ENCODE results near the gene GPR108. TPM values are rescaled to one million over a fixed set of nuclear protein-coding genes. Genes with fewer than 3 reads are reported as not detected.
"Not testable (repeated sequence)": the region's sequence is repeated elsewhere in the genome, so short reads cannot be mapped to it uniquely, and the experiment has no call there.

GPR108 gene
- total RNA-seq, 1 donor = 34.1 TPM

- peak within 1 kb of the TSS; percentile 34 for H3K4me3 ChIP-seq (ENCODE audit: low read depth, low read length)
- DNase-seq (ENCODE audit: low read depth) = peak; percentile 37
- no peak for TF ChIP-seq CTCF (IDR thresholded peaks at IDR 0.05; ENCODE audit: insufficient read depth, low read depth, low read length)
Measured at GRCh38 chr19:6767357-6768235, 30.2 kb upstream of the GPR108 start, which contains the start of gene SH2D3A. Gene SH2D3A, minus strand, starts transcription at chr19:6767435. Its CDS starts 3,687 bp downstream, at chr19:6763748.

GRCh38 chr19:6767081-6767356 lies 29.6 kb upstream of the GPR108 start:
- TF ChIP-seq CTCF (IDR thresholded peaks at IDR 0.05; ENCODE audit: insufficient read depth, low read depth, low read length) = no peak
- DNase-seq (ENCODE audit: low read depth) = no peak
- H3K4me3 ChIP-seq (ENCODE audit: low read depth, low read length) = peak overlapping the region; percentile 34

GRCh38 chr19:6766357-6767080 lies 29.1 kb upstream of the GPR108 start:
- H3K4me3 ChIP-seq (ENCODE audit: low read depth, low read length) = no peak overlapping the region
- TF ChIP-seq CTCF (IDR thresholded peaks at IDR 0.05; ENCODE audit: insufficient read depth, low read depth, low read length) = no peak

GRCh38 chr19:6765738-6766356 lies 28.5 kb upstream of the GPR108 start:
- TF ChIP-seq CTCF (IDR thresholded peaks at IDR 0.05; ENCODE audit: insufficient read depth, low read depth, low read length) = no peak
- no peak overlapping the region for H3K4me3 ChIP-seq (ENCODE audit: low read depth, low read length)
- no peak for DNase-seq (ENCODE audit: low read depth)

More at GRCh38 chr19:6766357-6767080, 29.1 kb upstream of the GPR108 start:
- no peak for DNase-seq (ENCODE audit: low read depth)

- not testable (repeated sequence) for H3K4me3 ChIP-seq (ENCODE audit: low read depth, low read length); DNase-seq (ENCODE audit: low read depth)
Measured at GRCh38 chr19:6762253-6762797, 24.9 kb upstream of the GPR108 start.

- no peak for DNase-seq (ENCODE audit: low read depth)
- no peak for TF ChIP-seq CTCF (IDR thresholded peaks at IDR 0.05; ENCODE audit: insufficient read depth, low read depth, low read length)
Measured at GRCh38 chr19:6761053-6761676, 23.8 kb upstream of the GPR108 start.

More at GRCh38 chr19:6761053-6761676, 23.8 kb upstream of the GPR108 start:
- no peak overlapping the region for H3K4me3 ChIP-seq (ENCODE audit: low read depth, low read length)

Measured in fibroblast of villous mesenchyme (primary cell).